Stimulated activated CD8-positive, alpha-beta memory T cell treated with anti-CD3 and anti-CD28 coated beads, Interleukin-15, amount 100 ng/mL, for 4 hours (primary cell): Measurements from ENCODE around the gene MUC5AC.
"Not testable (repeated sequence)": the region's sequence is repeated elsewhere in the genome, so short reads cannot be mapped to it uniquely, and the experiment has no call there.

ENCODE experiments used
- DNase-seq, 2 donors: peaks; one replicate each; pipeline ENCODE4 v3.0.0-alpha.2; 2020; ENCODE audit warnings: low read depth in 2 of 2

The MUC5AC gene

GRCh38 chr11:1162491-1163311 is 4.9 kb downstream of the MUC5AC start:
- no peak for DNase-seq

- DNase-seq, result no peak
These were observed 5.7 kb downstream of the MUC5AC start for GRCh38 chr11:1163321-1163910.

- no peak for DNase-seq
These were observed 6.4 kb downstream of the MUC5AC start for GRCh38 chr11:1163911-1164735.

- not testable (repeated sequence) for DNase-seq
These were observed 7.1 kb downstream of the MUC5AC start for GRCh38 chr11:1164779-1165255.

- DNase-seq, result no peak
These were observed 7.7 kb downstream of the MUC5AC start for GRCh38 chr11:1165256-1166041.

GRCh38 chr11:1167256-1167655 is 9.5 kb downstream of the MUC5AC start:
- no peak for DNase-seq

- DNase-seq, result no peak
These were observed 10.0 kb downstream of the MUC5AC start for GRCh38 chr11:1167751-1168231.

GRCh38 chr11:1168256-1168655 is 10.5 kb downstream of the MUC5AC start:
- DNase-seq, result no peak

- DNase-seq, result no peak
These were observed 11.0 kb downstream of the MUC5AC start for GRCh38 chr11:1168721-1169161.

- no peak for DNase-seq
These were observed 13.7 kb downstream of the MUC5AC start for GRCh38 chr11:1171223-1171984.

GRCh38 chr11:1171985-1172728 is 14.4 kb downstream of the MUC5AC start:
- no peak for DNase-seq

GRCh38 chr11:1172729-1173117 is 15.0 kb downstream of the MUC5AC start:
- DNase-seq, result no peak

GRCh38 chr11:1173396-1173795 is 15.6 kb downstream of the MUC5AC start:
- not testable (repeated sequence) for DNase-seq

- no peak for DNase-seq
These were observed 17.0 kb downstream of the MUC5AC start for GRCh38 chr11:1174441-1175370.

- DNase-seq, result no peak
These were observed 17.9 kb downstream of the MUC5AC start for GRCh38 chr11:1175461-1176223.

- no peak for DNase-seq
These were observed 18.7 kb downstream of the MUC5AC start for GRCh38 chr11:1176224-1177019.
